DND-41 (cell line): ENCODE results near the gene ARHGAP22.

Source experiments
- ATAC-seq: fragments of 200-7000 bp; cut with Tn5 transposase; 3 replicates; pipeline ENCODE4 v1.9.1; 2021; ENCODE audit warnings: low read depth; ENCODE audit not compliant: insufficient read depth
- DNase-seq: peaks from one replicate; pipeline ENCODE4 v3.0.0-alpha.2; 2020
- H2AFZ ChIP-seq: 2 replicates; pipeline ENCODE4 v1.6.0; 2012; ENCODE audit warnings: low read depth, low read length
- H3K27ac ChIP-seq: 2 replicates; pipeline ENCODE4 v1.5.1; 2012; ENCODE audit warnings: low read length, inconsistent platforms
- H3K27me3 ChIP-seq: fragments of 200-600 bp; sonication (generic); 2 replicates; pipeline ENCODE4 v1.6.0; 2012; ENCODE audit warnings: low read length, mild to moderate bottlenecking, inconsistent platforms; ENCODE audit not compliant: insufficient read depth, poor library complexity
- H3K36me3 ChIP-seq: 2 replicates; pipeline ENCODE4 v1.5.1; 2012; ENCODE audit warnings: low read length, inconsistent platforms; ENCODE audit not compliant: insufficient read depth
- H3K4me1 ChIP-seq: 2 replicates; pipeline ENCODE4 v1.5.1; 2012; ENCODE audit warnings: mild to moderate bottlenecking, low read length; ENCODE audit not compliant: insufficient read depth
- H3K4me2 ChIP-seq: 2 replicates; pipeline ENCODE4 v1.6.0; 2012; ENCODE audit warnings: mild to moderate bottlenecking, moderate library complexity, low read length, inconsistent platforms; ENCODE audit not compliant: insufficient read depth
- H3K4me3 ChIP-seq, 2 experiments: fragments of 200-600 bp in 1 of 2; shearing (Covaris generic) in 1 of 2; 2 replicates each; pipeline ENCODE4 v1.5.1; 2012 to 2016; ENCODE audit warnings: inconsistent platforms in 2 of 2, low read length in 2 of 2, mild to moderate bottlenecking in 2 of 2, low read depth in 1 of 2, moderate library complexity in 1 of 2
- H3K79me2 ChIP-seq: 2 replicates; pipeline ENCODE4 v1.6.0; 2012; ENCODE audit warnings: low read length, inconsistent platforms; ENCODE audit not compliant: insufficient read depth
- H3K9ac ChIP-seq: 2 replicates; pipeline ENCODE4 v1.6.0; 2012; ENCODE audit warnings: low read depth, mild to moderate bottlenecking, inconsistent platforms, low read length, moderate library complexity
- H3K9me3 ChIP-seq: 2 replicates; pipeline ENCODE4 v1.5.1; 2012; ENCODE audit warnings: low read length, moderate library complexity, mild to moderate bottlenecking, inconsistent platforms; ENCODE audit not compliant: insufficient read depth, severe bottlenecking
- H4K20me1 ChIP-seq: 2 replicates; pipeline ENCODE4 v1.6.0; 2012; ENCODE audit warnings: low read length; ENCODE audit not compliant: insufficient read depth
- EZH2 ChIP-seq: IDR thresholded peaks from 3 replicates; pipeline ENCODE4 v1.6.1; 2012; ENCODE audit warnings: borderline replicate concordance, low read depth, mild to moderate bottlenecking, moderate library complexity, low read length, inconsistent platforms; ENCODE audit not compliant: severe bottlenecking
- TF ChIP-seq, protein P1 (sequence below): IDR thresholded peaks from 2 replicates; pipeline ENCODE4 v1.5.1; 2012; ENCODE audit warnings: borderline replicate concordance, low read length, moderate library complexity, mild to moderate bottlenecking; ENCODE audit not compliant: poor library complexity, severe bottlenecking; ENCODE audit errors: extremely low read depth

ARHGAP22 gene

GRCh38 chr10:48533540-48533939, 71.3 kb downstream of the ARHGAP22 start:
- no peak for TF ChIP-seq EZH2
- Histone ChIP-seq H3K9me3 (no peaks in the 10 kb centered on the region), H3K4me1 (no peaks in the 10 kb centered on the region), H3K27me3 (peaks cover 3% of the 10 kb centered on the region), H3K4me2 (no peak overlapping the region), H3K79me2 (no peaks in the 10 kb centered on the region), H2AFZ (no peak overlapping the region), H4K20me1 (no peaks in the 10 kb centered on the region), H3K27ac (no peak overlapping the region), H3K4me3 (no peak overlapping the region), H3K9ac (no peak overlapping the region), H3K36me3 (no peaks in the 10 kb centered on the region)
- ATAC-seq (no peak), DNase-seq (no peak)

- H3K4me1 ChIP-seq = no peaks in the 10 kb centered on the region
- no peaks in the 10 kb centered on the region for H4K20me1 ChIP-seq
- H3K79me2 ChIP-seq = no peaks in the 10 kb centered on the region
- TF ChIP-seq EZH2 = no peak
- TF ChIP-seq, protein P1, sequence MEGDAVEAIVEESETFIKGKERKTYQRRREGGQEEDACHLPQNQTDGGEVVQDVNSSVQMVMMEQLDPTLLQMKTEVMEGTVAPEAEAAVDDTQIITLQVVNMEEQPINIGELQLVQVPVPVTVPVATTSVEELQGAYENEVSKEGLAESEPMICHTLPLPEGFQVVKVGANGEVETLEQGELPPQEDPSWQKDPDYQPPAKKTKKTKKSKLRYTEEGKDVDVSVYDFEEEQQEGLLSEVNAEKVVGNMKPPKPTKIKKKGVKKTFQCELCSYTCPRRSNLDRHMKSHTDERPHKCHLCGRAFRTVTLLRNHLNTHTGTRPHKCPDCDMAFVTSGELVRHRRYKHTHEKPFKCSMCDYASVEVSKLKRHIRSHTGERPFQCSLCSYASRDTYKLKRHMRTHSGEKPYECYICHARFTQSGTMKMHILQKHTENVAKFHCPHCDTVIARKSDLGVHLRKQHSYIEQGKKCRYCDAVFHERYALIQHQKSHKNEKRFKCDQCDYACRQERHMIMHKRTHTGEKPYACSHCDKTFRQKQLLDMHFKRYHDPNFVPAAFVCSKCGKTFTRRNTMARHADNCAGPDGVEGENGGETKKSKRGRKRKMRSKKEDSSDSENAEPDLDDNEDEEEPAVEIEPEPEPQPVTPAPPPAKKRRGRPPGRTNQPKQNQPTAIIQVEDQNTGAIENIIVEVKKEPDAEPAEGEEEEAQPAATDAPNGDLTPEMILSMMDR = no peak
- no peaks in the 10 kb centered on the region for H3K9me3 ChIP-seq
- no peak overlapping the region for H3K4me2 ChIP-seq
- H3K27me3 ChIP-seq = no peaks in the 10 kb centered on the region
- no peak overlapping the region for H3K27ac ChIP-seq
- no peak overlapping the region for H3K4me3 ChIP-seq
- no peak for DNase-seq
- H3K36me3 ChIP-seq = no peaks in the 10 kb centered on the region
- H2AFZ ChIP-seq = no peak overlapping the region
- ATAC-seq = no peak
- H3K9ac ChIP-seq = no peak overlapping the region
Observed at GRCh38 chr10:48531486-48531885, 73.4 kb downstream of the ARHGAP22 start.

DNA sequence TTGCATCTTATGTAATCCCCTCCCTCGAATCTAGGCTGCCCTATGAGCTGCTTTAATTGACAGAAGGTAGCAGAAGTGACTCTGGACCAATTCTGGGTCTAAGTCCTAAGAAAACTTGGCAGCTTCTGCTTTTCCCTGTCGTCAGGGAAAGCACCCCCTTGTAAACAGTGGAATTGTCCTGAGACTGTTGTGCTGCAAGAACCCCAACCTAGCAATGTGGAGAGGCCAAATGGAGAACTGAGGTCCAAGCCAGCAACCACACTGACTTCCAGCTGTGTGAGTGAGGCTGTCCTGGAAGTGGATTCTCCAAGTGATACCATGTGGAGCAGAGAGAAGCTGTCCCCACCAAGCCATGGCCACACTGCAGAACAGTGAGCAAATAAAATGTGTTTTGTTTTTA, 75.5 kb downstream of the ARHGAP22 start:
- Histone ChIP-seq H3K36me3 (no peaks in the 10 kb centered on the region), H3K4me1 (no peaks in the 10 kb centered on the region), H2AFZ (no peak overlapping the region), H3K9me3 (no peaks in the 10 kb centered on the region), H3K27ac (no peak overlapping the region), H4K20me1 (no peaks in the 10 kb centered on the region), H3K4me3 (no peak overlapping the region), H3K9ac (no peak overlapping the region), H3K79me2 (no peaks in the 10 kb centered on the region), H3K27me3 (no peaks in the 10 kb centered on the region), H3K4me2 (no peak overlapping the region)
- ATAC-seq (no peak), DNase-seq (no peak)
- TF ChIP-seq, protein P1 = no peak
- TF ChIP-seq EZH2 = no peak

- ATAC-seq = no peak
- Histone ChIP-seq H3K36me3 (no peaks in the 10 kb centered on the region), H3K9me3 (no peaks in the 10 kb centered on the region), H4K20me1 (no peaks in the 10 kb centered on the region), H3K9ac (no peak overlapping the region), H3K27me3 (no peaks in the 10 kb centered on the region), H3K27ac (no peak overlapping the region), H3K79me2 (no peaks in the 10 kb centered on the region), H2AFZ (no peak overlapping the region), H3K4me2 (no peak overlapping the region), H3K4me1 (no peaks in the 10 kb centered on the region), H3K4me3 (no peak overlapping the region)
- no peak for TF ChIP-seq EZH2
- TF ChIP-seq, protein P1 = no peak
- DNase-seq = no peak
Observed at GRCh38 chr10:48527756-48528155, 77.1 kb downstream of the ARHGAP22 start.
